GM12872 (cell line): ENCODE measurements around the gene CYTH1.

Experiments
- TF ChIP-seq, protein P1 (sequence below): IDR thresholded peaks from 3 replicates; pipeline ENCODE4 v1.5.1; 2011; ENCODE audit warnings: low read depth, mild to moderate bottlenecking, low read length, moderate library complexity; ENCODE audit not compliant: insufficient read depth

The CYTH1 gene

DNA sequence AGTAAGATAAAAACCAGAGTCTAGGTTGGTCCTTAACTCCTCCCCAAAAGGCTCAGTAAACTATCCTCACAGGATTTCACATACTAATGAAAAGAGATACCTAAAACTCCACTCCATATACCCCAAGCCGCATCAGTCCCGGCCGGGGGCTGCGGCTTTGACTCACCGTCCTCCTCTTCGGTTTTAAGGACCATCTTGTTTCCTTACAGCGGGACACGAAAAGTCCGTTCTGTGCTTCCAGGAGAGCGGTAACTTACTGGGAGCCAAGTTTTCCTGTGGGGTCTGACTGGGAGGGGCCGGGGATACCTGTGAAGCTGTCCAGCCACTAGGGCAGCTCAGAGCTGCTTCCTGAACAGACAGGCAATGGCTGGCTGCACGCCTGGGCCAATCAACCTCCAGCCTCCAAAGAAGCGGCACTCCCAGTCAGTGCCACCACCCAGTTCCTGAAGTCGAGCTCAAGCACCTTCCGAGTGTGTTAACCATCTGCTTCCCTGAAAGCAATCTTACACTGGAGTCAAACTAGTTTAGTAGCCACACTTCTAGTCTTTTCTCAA lies 45.5 kb downstream of the CYTH1 start:
- TF ChIP-seq, protein P1, sequence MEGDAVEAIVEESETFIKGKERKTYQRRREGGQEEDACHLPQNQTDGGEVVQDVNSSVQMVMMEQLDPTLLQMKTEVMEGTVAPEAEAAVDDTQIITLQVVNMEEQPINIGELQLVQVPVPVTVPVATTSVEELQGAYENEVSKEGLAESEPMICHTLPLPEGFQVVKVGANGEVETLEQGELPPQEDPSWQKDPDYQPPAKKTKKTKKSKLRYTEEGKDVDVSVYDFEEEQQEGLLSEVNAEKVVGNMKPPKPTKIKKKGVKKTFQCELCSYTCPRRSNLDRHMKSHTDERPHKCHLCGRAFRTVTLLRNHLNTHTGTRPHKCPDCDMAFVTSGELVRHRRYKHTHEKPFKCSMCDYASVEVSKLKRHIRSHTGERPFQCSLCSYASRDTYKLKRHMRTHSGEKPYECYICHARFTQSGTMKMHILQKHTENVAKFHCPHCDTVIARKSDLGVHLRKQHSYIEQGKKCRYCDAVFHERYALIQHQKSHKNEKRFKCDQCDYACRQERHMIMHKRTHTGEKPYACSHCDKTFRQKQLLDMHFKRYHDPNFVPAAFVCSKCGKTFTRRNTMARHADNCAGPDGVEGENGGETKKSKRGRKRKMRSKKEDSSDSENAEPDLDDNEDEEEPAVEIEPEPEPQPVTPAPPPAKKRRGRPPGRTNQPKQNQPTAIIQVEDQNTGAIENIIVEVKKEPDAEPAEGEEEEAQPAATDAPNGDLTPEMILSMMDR = peak; percentile 34; the same call in 2 of the 3 replicates

GRCh38 chr17:78735832-78736525 lies 46.1 kb downstream of the CYTH1 start:
- TF ChIP-seq, protein P1 = no peak

DNA sequence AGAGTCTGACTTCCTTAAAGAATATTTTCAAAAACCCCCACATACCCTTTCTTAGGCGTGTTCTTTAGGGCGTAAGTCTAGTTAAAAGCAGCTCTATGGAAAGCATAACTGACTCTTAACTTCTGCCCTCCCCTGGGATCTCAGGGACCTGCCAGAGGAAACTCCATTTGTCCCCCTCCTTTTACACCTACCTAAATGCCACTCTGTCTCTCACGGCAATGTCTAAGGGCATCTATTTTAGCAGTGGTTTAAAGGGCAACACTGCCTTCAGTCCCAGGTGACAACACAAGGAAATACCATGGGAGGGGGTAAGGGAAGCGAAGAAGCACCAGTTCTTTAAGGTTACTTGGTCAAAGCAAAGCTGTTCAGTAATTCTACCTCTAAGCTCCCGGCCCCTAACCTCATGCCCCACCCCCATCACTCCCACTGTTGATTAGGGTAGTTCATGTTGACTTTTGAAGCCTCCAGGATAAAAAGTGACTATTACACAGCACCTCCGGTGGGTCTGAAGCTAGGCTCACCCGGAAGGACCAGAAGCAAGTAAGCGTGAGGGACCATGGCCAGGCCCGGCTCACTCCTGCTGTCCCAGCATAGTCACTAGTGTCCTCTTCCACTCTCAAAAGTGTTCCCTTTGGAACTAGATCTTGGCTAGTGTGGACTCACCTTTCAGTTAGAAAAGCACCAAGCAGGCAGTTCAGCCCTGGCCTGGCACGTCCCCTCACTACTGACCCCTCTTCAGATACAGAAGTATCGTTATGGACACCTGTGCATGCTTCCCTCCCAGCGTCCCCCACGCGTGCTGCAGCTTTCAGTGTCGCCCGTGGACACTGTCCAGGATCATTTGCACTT lies 47.1 kb downstream of the CYTH1 start:
- TF ChIP-seq, protein P1 = no peak

DNA sequence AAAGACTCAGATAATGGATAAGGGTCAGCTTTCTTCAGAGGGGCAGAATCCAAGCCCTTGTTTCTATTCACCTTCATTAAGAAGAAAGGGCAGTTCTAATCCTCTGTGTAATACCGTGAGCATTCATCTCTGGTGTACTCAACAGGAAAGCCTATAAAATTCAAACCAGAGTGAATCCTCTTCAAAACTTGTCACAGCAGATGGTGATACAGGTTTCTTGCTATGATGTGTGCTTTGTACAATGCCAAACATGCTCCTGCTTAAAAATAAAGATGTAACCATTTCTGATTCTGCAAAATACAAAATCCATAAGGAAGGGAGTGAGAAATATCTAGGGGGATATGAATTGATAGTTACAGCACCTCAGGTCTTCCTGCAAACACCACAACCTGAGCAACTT lies 49.7 kb downstream of the CYTH1 start:
- TF ChIP-seq, protein P1 = no peak

GRCh38 chr17:78731904-78732303 lies 50.2 kb downstream of the CYTH1 start:
- TF ChIP-seq, protein P1 = no peak

GRCh38 chr17:78729641-78730040 lies 52.4 kb downstream of the CYTH1 start:
- TF ChIP-seq, protein P1 = no peak

- TF ChIP-seq, protein P1 = no peak
Observed at GRCh38 chr17:78728495-78728894, 53.6 kb downstream of the CYTH1 start.
